GM19468 (cell line): Measurements from ENCODE around the gene TMEM139.

ENCODE experiments used
- ATAC-seq: cut with Tn5 transposase; IDR thresholded peaks from one replicate; pipeline ENCODE4 v1.9.1; 2021; ENCODE audit warnings: mild to moderate bottlenecking, moderate library complexity, moderate number of reproducible peaks; ENCODE audit not compliant: unreplicated experiment; ENCODE audit errors: extremely low read depth

The TMEM139 gene

GRCh38 chr7:143284591-143285469 lies at the start of gene TMEM139:
Gene TMEM139, plus strand, starts transcription at chr7:143284958. Its CDS starts 1,000 bp downstream, at chr7:143285958.
- no peak for ATAC-seq

GRCh38 chr7:143235561-143235960 lies 49.2 kb upstream of the TMEM139 start:
- ATAC-seq: no peak

- no peak for ATAC-seq
Observed at GRCh38 chr7:143236408-143236990, 48.3 kb upstream of the TMEM139 start.

- no peak for ATAC-seq
Observed at GRCh38 chr7:143237366-143237765, 47.4 kb upstream of the TMEM139 start.

GRCh38 chr7:143238289-143238980 lies 46.3 kb upstream of the TMEM139 start:
- no peak for ATAC-seq

- ATAC-seq: no peak
Observed at GRCh38 chr7:143239813-143240212, 44.9 kb upstream of the TMEM139 start.

GRCh38 chr7:143240291-143241168 lies 44.2 kb upstream of the TMEM139 start:
- peak; percentile 93 for ATAC-seq

- ATAC-seq: no peak
Observed at GRCh38 chr7:143242306-143242705, 42.5 kb upstream of the TMEM139 start.

GRCh38 chr7:143243111-143243510 lies 41.6 kb upstream of the TMEM139 start:
- ATAC-seq: no peak

- ATAC-seq: no peak
Observed at GRCh38 chr7:143243614-143244013, 41.1 kb upstream of the TMEM139 start.

GRCh38 chr7:143244321-143244720 lies 40.4 kb upstream of the TMEM139 start:
- ATAC-seq: no peak

GRCh38 chr7:143245123-143245522 lies 39.6 kb upstream of the TMEM139 start:
- ATAC-seq: no peak

- no peak for ATAC-seq
Observed at GRCh38 chr7:143247372-143247771, 37.4 kb upstream of the TMEM139 start.

- no peak for ATAC-seq
Observed at GRCh38 chr7:143248761-143249354, 35.9 kb upstream of the TMEM139 start.

GRCh38 chr7:143250199-143250598 lies 34.6 kb upstream of the TMEM139 start:
- ATAC-seq: no peak

GRCh38 chr7:143250822-143251221 lies 33.9 kb upstream of the TMEM139 start:
- no peak for ATAC-seq

GRCh38 chr7:143252006-143252405 lies 32.8 kb upstream of the TMEM139 start:
- ATAC-seq: no peak

- no peak for ATAC-seq
Observed at GRCh38 chr7:143255564-143255963, 29.2 kb upstream of the TMEM139 start.

GRCh38 chr7:143256325-143256724 lies 28.4 kb upstream of the TMEM139 start:
- no peak for ATAC-seq

- ATAC-seq: peak; percentile 78
Observed at GRCh38 chr7:143256932-143257331, 27.8 kb upstream of the TMEM139 start.
